Karpas-422 (cell line): ENCODE measurements around the gene HEYL. TPM values are rescaled to one million over a fixed set of nuclear protein-coding genes. Genes with fewer than 3 reads are reported as not detected.

Experiments
- DNase-seq: peaks from one replicate; pipeline ENCODE4 v3.0.0-alpha.2; 2015
- H2AFZ ChIP-seq: fragments of 200-600 bp; sonication (generic); 2 replicates; pipeline ENCODE4 v1.6.1; 2014; ENCODE audit warnings: antibody characterized with exemption, low read length, mixed read lengths
- H3K27ac ChIP-seq: fragments of 200-600 bp; sonication (generic); 2 replicates; pipeline ENCODE4 v1.5.1; 2014; ENCODE audit warnings: mild to moderate bottlenecking, low read length, moderate library complexity
- H3K27me3 ChIP-seq: fragments of 200-600 bp; sonication (generic); 2 replicates; pipeline ENCODE4 v1.6.1; 2014; ENCODE audit warnings: low read length, mixed read lengths
- H3K36me3 ChIP-seq: fragments of 200-600 bp; sonication (generic); 2 replicates; pipeline ENCODE4 v1.6.1; 2014; ENCODE audit warnings: low read length, mixed read lengths; ENCODE audit not compliant: insufficient read depth
- H3K4me1 ChIP-seq: fragments of 200-600 bp; sonication (generic); 2 replicates; pipeline ENCODE4 v1.6.1; 2014; ENCODE audit warnings: mild to moderate bottlenecking, low read length, mixed read lengths
- H3K4me2 ChIP-seq: fragments of 200-600 bp; sonication (generic); 2 replicates; pipeline ENCODE4 v1.6.1; 2014; ENCODE audit warnings: low read length, low read depth, mild to moderate bottlenecking; ENCODE audit not compliant: poor library complexity, severe bottlenecking
- H3K4me3 ChIP-seq: fragments of 200-600 bp; sonication (generic); 2 replicates; pipeline ENCODE4 v1.5.1; 2014; ENCODE audit warnings: mild to moderate bottlenecking, antibody characterized with exemption, low read length, mixed read lengths
- H3K79me2 ChIP-seq: fragments of 200-600 bp; sonication (generic); 2 replicates; pipeline ENCODE4 v1.6.1; 2014; ENCODE audit warnings: mild to moderate bottlenecking, low read length, mixed read lengths
- H3K9ac ChIP-seq: fragments of 200-600 bp; sonication (generic); 2 replicates; pipeline ENCODE4 v1.6.0; 2014; ENCODE audit warnings: low read length
- H3K9me2 ChIP-seq: fragments of 200-600 bp; sonication (generic), shearing (Covaris generic); replicated peaks from 2 replicates; pipeline ENCODE4 v1.6.0; 2014; ENCODE audit warnings: mild to moderate bottlenecking, low read length, moderate library complexity; ENCODE audit not compliant: insufficient read depth
- H3K9me3 ChIP-seq: fragments of 300-700, 200-600 bp; sonication (generic); 2 replicates; pipeline ENCODE4 v1.6.1; 2014; ENCODE audit warnings: low read length, mixed read lengths
- H4K20me1 ChIP-seq: fragments of 200-600 bp; sonication (generic); 2 replicates; pipeline ENCODE4 v1.6.1; 2014; ENCODE audit warnings: mild to moderate bottlenecking, antibody characterized with exemption, low read length, low read depth; ENCODE audit not compliant: insufficient read depth
- total RNA-seq: library from RNA; depleted of rRNA; stranded (reverse); fragments of >200 nt; shearing (Covaris generic); gene quantifications from 2 replicates; pipeline ENCODE4 v1.2.3, GENCODE V29; 2014; ENCODE audit warnings: low replicate concordance

HEYL gene
- total RNA-seq, 1 experiment from 2014 or later, result not detected

DNA sequence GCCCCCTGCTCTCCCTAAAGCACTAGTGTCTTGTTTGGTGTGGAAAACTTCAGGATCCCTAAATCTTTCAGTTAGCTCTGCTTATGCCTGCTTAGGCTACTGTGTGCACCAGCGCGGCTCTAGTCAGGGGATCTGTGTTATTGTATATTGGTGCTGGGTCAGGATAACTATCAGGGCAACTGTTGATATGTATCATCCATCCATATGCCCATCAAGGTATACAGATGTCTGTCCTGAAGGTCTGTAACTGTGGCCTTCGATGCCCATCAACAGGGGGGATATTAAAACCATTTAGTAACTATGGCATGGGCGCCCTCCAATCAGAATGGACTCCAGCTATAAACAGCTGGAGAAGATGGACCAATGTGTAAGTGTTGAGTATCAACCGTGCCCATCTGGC, 20.1 kb upstream of the HEYL start:
- H3K27me3 ChIP-seq, result no peaks in the 10 kb centered on the region
- H3K79me2 ChIP-seq, result no peaks in the 10 kb centered on the region
- H3K9me3 ChIP-seq, result no peaks in the 10 kb centered on the region
- H3K36me3 ChIP-seq, result no peaks in the 10 kb centered on the region
- H2AFZ ChIP-seq, result no peak overlapping the region
- peaks cover 9% of the 10 kb centered on the region for H3K4me1 ChIP-seq
- DNase-seq, result no peak
- H4K20me1 ChIP-seq, result no peaks in the 10 kb centered on the region
- no peak overlapping the region for H3K27ac ChIP-seq
- no peak overlapping the region for H3K9ac ChIP-seq
- no peaks in the 10 kb centered on the region for H3K9me2 ChIP-seq
- H3K4me3 ChIP-seq, result no peak overlapping the region
- no peak overlapping the region for H3K4me2 ChIP-seq

DNA sequence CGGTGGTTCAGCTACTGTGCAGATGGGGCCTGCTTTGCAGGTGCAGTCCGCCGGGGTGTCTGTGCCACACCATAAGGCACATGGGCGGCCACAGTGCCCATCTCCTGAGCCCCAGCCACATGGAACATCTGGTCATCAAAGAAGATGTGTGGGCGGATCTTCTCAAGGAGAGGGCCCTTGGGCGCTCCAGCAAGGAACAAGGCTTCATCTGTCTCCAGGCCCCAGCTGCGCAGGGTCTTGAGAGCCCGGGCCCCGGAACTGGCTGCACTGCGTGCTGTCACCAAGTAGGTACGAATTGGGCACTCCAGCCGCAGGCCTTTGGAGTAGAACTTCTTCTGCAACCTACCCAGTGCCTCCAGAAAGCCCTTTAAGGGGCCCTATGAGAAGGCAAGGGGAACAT, 19.7 kb upstream of the HEYL start:
- Histone ChIP-seq H3K9ac (no peak overlapping the region), H3K9me3 (no peaks in the 10 kb centered on the region)

DNA sequence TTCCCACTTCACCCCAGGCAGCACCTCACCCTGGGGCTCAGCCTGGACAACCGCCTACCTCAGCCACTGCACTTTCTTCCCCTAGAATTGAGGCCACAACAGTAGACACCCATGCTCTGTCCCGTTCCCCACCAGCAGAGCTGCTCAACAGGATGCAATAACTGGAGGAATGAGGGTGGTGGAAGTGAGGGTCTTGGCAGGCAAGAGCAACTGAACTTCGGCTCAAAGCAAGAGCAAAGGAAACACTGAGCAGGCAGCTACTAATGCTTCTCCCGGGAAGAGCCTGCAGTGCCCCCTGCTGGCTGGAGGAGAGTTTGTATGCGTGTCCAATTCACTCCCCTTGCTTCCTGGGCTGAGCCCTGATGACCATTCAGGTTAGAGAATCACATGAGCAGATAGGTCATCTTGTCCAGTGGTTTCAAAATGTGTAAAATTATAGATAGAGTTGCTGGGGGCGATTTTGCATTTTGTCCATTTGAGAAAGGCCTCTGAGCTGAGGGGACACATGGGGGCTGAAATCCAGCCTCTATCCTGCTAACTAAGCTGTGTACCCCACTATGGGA, 18.6 kb upstream of the HEYL start:
- Histone ChIP-seq H2AFZ (peak overlapping the region; percentile 29; the same call in 1 of the 2 replicates), H3K4me3 (peak overlapping the region; percentile 18; the same call in 1 of the 2 replicates), H3K4me2 (no peak overlapping the region)

More for the DNA sequence above, 19.7 kb upstream of the HEYL start:
- no peaks in the 10 kb centered on the region for H3K36me3 ChIP-seq
- no peaks in the 10 kb centered on the region for H3K9me2 ChIP-seq
- H2AFZ ChIP-seq, result no peak overlapping the region
- DNase-seq, result no peak
- no peaks in the 10 kb centered on the region for H4K20me1 ChIP-seq
- H3K27me3 ChIP-seq, result no peaks in the 10 kb centered on the region
- no peaks in the 10 kb centered on the region for H3K79me2 ChIP-seq
- no peak overlapping the region for H3K4me2 ChIP-seq
- H3K27ac ChIP-seq, result no peak overlapping the region
- peaks cover 8% of the 10 kb centered on the region for H3K4me1 ChIP-seq
- H3K4me3 ChIP-seq, result no peak overlapping the region

DNA sequence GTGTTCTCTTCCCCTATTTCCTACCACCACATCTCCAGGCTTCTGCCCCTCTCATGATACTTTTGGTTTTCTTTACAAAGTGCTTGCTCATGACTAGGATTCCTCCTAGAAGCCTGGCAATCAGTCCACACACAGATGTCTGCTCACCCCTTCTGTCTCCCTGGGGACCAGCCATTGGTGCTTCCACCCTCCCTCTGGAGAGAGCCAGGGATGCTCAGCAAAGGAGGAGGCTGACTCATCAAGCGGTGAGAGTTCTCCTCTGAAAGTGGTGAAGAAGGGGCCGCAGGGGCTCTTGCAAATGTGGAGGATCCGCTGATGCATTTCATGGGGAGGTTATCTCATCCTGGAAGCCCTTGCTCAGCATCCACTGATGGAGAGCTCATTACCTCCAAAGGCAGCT, 18.0 kb upstream of the HEYL start:
- no peaks in the 10 kb centered on the region for H3K9me3 ChIP-seq
- H3K9me2 ChIP-seq, result no peaks in the 10 kb centered on the region
- H3K36me3 ChIP-seq, result no peaks in the 10 kb centered on the region
- no peaks in the 10 kb centered on the region for H3K79me2 ChIP-seq
- no peaks in the 10 kb centered on the region for H3K4me1 ChIP-seq
- H3K27ac ChIP-seq, result no peak overlapping the region
- peak overlapping the region; percentile 47; the same call in 1 of the 2 replicates for H3K9ac ChIP-seq
- H3K4me3 ChIP-seq, result peak overlapping the region; percentile 18; the same call in 1 of the 2 replicates
- H4K20me1 ChIP-seq, result no peaks in the 10 kb centered on the region
- no peak for DNase-seq
- H2AFZ ChIP-seq, result no peak overlapping the region
- no peaks in the 10 kb centered on the region for H3K27me3 ChIP-seq
- H3K4me2 ChIP-seq, result no peak overlapping the region

More for the DNA sequence above, 18.6 kb upstream of the HEYL start:
- Histone ChIP-seq H3K4me1 (no peaks in the 10 kb centered on the region), H4K20me1 (no peaks in the 10 kb centered on the region), H3K9me3 (no peaks in the 10 kb centered on the region), H3K9ac (peak overlapping the region; percentile 47; the same call in 1 of the 2 replicates), H3K79me2 (no peaks in the 10 kb centered on the region), H3K27ac (no peak overlapping the region), H3K9me2 (no peaks in the 10 kb centered on the region), H3K36me3 (no peaks in the 10 kb centered on the region), H3K27me3 (no peaks in the 10 kb centered on the region)
- peak; percentile 91 for DNase-seq

DNA sequence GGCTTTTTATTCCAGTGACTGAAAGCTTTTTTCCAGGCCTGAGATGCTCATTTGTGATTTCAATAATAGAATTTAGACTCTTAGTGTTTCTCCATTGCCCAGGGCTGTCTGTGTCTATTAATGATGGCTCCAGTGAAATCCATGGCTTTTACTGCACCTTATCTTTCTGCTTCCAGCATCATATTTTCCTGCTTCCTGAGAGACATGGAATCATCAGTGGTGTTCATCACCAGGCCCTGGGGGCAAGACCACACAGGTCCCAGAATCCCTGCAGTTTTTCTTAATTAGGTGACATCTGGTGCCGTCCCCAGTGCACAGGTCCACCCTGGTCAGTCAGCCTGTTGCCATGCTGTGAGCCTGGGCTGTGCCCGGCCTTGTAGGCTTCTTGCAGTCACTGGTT, 16.9 kb upstream of the HEYL start:
- Histone ChIP-seq H2AFZ (no peak overlapping the region), H4K20me1 (no peaks in the 10 kb centered on the region), H3K9me3 (no peaks in the 10 kb centered on the region), H3K79me2 (no peaks in the 10 kb centered on the region), H3K9me2 (no peaks in the 10 kb centered on the region), H3K4me2 (no peak overlapping the region), H3K9ac (no peak overlapping the region), H3K27me3 (no peaks in the 10 kb centered on the region), H3K4me3 (no peak overlapping the region), H3K4me1 (no peaks in the 10 kb centered on the region), H3K36me3 (no peaks in the 10 kb centered on the region), H3K27ac (no peak overlapping the region)
- no peak for DNase-seq

DNA sequence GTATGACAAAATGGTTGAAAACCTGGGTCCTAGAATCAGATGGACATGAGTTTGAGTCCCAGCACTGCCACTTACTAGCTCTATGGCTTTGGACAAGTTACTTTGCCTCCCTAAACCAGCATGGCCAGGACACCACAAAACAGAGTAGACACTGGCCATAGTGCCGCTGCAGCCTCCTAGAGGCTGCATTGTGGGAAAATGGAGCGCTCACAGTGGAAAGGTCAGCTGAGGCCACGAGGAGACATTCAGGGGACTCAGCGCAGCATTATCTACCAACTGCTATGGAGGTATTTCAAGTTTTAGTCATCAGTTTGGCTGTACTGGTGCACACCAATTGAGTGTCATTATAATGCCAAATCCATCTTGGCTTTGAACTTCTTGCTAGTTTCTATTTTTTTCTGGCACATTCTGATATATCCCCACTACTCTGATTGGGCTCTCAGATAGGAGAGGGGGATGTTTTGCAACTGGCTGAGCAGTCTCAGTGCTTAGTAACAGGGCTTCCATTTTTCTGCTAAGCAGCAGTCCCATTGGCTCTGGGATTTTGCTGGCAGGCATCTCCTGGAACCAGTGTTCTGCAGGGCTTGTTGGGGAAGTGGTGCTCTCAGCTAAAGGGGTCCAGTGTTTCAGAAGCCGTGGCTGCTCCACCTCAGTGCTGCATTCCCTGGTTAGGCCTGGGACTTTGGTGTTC, 16.3 kb upstream of the HEYL start:
- no peak overlapping the region for H3K4me3 ChIP-seq
- no peak overlapping the region for H3K27ac ChIP-seq
- no peak overlapping the region for H3K4me2 ChIP-seq
- no peaks in the 10 kb centered on the region for H3K9me2 ChIP-seq
- H3K9ac ChIP-seq, result no peak overlapping the region
- H2AFZ ChIP-seq, result no peak overlapping the region
- no peaks in the 10 kb centered on the region for H4K20me1 ChIP-seq
- H3K4me1 ChIP-seq, result no peaks in the 10 kb centered on the region
- H3K27me3 ChIP-seq, result no peaks in the 10 kb centered on the region
- H3K36me3 ChIP-seq, result no peaks in the 10 kb centered on the region
- no peaks in the 10 kb centered on the region for H3K79me2 ChIP-seq
- no peak for DNase-seq
- no peaks in the 10 kb centered on the region for H3K9me3 ChIP-seq

DNA sequence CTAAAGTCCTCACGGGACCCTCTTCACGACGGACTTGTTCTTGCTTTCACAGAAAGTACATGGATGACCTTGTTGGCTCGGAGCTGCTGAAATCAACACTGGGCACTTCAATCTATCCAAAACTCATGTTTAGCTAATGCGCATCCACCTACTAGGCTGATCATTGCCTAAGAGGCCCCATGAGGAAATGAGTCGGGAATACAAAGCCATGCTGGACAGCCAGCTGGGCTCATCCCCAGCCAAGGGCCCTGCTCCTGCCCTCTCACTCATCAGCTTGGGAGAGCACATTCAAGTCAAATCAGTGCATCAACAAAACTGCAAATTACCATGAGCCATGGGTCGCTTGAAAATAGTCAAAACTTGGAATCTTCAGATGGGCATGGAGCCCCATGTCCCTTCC, 14.8 kb upstream of the HEYL start:
- H3K9me3 ChIP-seq, result no peaks in the 10 kb centered on the region
- no peak for DNase-seq
- no peaks in the 10 kb centered on the region for H3K27me3 ChIP-seq
- H3K4me3 ChIP-seq, result no peak overlapping the region
- no peaks in the 10 kb centered on the region for H3K36me3 ChIP-seq
- H2AFZ ChIP-seq, result no peak overlapping the region
- no peak overlapping the region for H3K27ac ChIP-seq
- H3K79me2 ChIP-seq, result no peaks in the 10 kb centered on the region
- H3K4me2 ChIP-seq, result no peak overlapping the region
- no peak overlapping the region for H3K9ac ChIP-seq
- H4K20me1 ChIP-seq, result no peaks in the 10 kb centered on the region
- H3K4me1 ChIP-seq, result no peaks in the 10 kb centered on the region
- H3K9me2 ChIP-seq, result no peaks in the 10 kb centered on the region

DNA sequence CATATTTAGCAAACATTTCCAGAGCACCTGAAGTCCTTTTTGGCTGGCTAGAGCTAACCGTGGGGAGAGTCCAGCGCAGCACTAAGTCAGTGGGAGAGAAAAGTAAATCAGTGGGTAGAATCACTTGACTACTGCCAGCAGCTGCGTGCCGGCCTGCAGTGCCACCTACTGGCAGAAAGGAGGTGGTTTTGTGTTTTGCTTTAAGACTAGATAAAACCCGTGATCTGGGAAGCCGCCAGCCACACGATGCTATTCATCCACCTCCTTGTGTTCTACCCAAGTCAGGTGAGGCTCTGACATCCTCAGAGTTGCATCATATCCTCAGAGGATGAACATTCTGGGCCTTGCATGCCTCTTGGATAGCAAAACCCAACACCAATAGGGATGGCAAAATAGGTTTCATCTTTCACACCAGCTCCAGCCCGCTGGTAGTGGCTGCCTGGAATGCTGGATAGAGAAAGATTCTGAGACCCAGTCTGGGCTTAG, 14.1 kb upstream of the HEYL start:
- no peaks in the 10 kb centered on the region for H3K9me2 ChIP-seq
- H3K4me1 ChIP-seq, result no peaks in the 10 kb centered on the region
- no peak overlapping the region for H3K4me3 ChIP-seq
- no peaks in the 10 kb centered on the region for H3K36me3 ChIP-seq
- no peaks in the 10 kb centered on the region for H3K27me3 ChIP-seq
- no peaks in the 10 kb centered on the region for H4K20me1 ChIP-seq
- H3K79me2 ChIP-seq, result no peaks in the 10 kb centered on the region
- DNase-seq, result peak; percentile 88
- H3K4me2 ChIP-seq, result no peak overlapping the region
- H3K27ac ChIP-seq, result no peak overlapping the region
- no peaks in the 10 kb centered on the region for H3K9me3 ChIP-seq
- no peak overlapping the region for H2AFZ ChIP-seq
- H3K9ac ChIP-seq, result no peak overlapping the region
